AG04449 (cell line): ENCODE measurements around the gene OR14A2.
"Not testable (repeated sequence)": the region's sequence is repeated elsewhere in the genome, so short reads cannot be mapped to it uniquely, and the experiment has no call there.

Experiments used
- CTCF ChIA-PET: fragments of 350-600 bp; formaldehyde crosslinking; extraction: SDS; loops from one replicate; lab custom pipeline; 2021; ENCODE audit warnings: antibody characterized with exemption; lab: Yijun Ruan, JAX
- POLR2A ChIA-PET: fragments of 400-600, 350-600 bp; formaldehyde crosslinking; extraction: SDS; loops from one replicate; lab custom pipeline; 2020; ENCODE audit warnings: antibody characterized with exemption, inconsistent platforms; lab: Yijun Ruan, JAX
- DNase-seq: peaks from one replicate; pipeline ENCODE4 v3.0.0-alpha.2; 2010; ENCODE audit warnings: low read depth, low spot score
- H3K4me3 ChIP-seq: 2 replicates; pipeline ENCODE4 v1.5.1; 2011; ENCODE audit warnings: low read depth, mild to moderate bottlenecking, control low read depth, low read length
- TF ChIP-seq, protein P1 (sequence below): IDR thresholded peaks from one replicate; pipeline ENCODE4 v1.5.1; 2011; ENCODE audit warnings: mild to moderate bottlenecking, moderate library complexity, low read length, control low read depth, inconsistent platforms; ENCODE audit not compliant: insufficient read depth; ENCODE audit errors: missing control alignments

Gene OR14A2

DNA sequence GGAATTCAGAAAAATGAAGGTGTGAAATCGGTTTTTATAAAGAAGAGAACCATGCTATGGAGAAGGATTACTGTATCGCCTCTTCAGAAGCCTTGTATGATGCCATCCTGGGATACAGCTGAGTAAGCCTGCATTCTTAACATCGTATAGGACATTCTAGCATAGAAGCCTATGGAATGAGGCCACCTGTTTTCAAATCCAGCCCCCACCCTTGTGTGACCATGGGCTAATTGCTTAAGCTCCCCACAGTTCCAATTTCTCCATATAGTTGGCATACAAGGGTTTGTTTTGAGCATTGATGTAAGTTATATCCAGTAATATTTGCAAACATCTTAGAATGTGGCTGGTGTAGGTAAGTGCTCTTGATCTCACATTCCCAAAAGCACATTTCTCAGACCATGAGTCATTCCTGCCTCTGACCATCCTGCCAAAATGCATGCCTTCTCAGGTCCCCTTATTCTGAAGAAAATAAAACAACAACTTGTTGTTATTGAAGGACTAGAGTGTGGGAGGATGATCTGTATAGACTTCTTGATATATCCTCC, 1.5 kb downstream of the OR14A2 start:
- H3K4me3 ChIP-seq: no peak overlapping the region
- TF ChIP-seq, protein P1, sequence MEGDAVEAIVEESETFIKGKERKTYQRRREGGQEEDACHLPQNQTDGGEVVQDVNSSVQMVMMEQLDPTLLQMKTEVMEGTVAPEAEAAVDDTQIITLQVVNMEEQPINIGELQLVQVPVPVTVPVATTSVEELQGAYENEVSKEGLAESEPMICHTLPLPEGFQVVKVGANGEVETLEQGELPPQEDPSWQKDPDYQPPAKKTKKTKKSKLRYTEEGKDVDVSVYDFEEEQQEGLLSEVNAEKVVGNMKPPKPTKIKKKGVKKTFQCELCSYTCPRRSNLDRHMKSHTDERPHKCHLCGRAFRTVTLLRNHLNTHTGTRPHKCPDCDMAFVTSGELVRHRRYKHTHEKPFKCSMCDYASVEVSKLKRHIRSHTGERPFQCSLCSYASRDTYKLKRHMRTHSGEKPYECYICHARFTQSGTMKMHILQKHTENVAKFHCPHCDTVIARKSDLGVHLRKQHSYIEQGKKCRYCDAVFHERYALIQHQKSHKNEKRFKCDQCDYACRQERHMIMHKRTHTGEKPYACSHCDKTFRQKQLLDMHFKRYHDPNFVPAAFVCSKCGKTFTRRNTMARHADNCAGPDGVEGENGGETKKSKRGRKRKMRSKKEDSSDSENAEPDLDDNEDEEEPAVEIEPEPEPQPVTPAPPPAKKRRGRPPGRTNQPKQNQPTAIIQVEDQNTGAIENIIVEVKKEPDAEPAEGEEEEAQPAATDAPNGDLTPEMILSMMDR: no peak
- no peak for DNase-seq
- CTCF ChIA-PET: no interaction called here
- POLR2A ChIA-PET: no interaction called here

DNA sequence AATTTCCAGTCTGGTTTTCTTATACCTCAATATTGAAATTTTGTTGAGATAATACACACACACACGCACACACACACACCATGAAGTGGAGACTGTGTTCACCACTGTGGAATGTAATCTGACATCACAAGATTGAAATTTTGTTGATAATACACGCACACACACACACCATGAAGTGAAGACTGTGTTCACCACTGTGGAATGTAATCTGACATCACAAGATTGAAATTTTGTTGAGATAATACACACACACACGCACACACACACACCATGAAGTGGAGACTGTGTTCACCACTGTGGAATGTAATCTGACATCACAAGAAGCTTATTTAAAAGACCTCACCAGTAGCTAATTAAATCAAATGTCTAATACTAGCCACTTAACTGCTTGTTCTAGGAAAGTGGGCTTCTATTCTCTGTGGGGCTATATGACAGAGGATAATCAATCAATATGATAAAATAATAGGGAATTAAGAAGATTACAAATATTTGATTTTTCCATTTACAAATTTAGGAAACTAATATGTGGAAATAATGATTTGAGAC, 5.7 kb downstream of the OR14A2 start:
- H3K4me3 ChIP-seq, CTCF ChIA-PET, DNase-seq, POLR2A ChIA-PET: not testable (repeated sequence)

DNA sequence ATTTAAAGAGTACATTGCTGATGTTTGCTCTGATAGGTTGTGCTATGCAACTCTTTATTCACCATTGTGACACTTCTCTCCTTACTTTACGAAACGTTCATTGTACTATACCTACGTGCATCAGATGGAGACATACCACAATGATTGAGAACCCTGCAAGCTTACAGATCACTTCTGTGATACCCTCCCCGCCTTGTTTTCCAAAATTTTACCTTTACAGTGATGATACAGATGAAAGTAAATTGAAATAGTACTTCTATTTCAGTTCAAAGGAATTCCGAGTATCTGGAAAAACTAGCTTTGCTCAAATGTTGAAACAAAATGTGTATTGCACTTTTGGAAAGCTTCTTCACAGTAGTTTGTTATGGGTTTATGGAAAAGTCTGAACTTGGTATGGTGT, 6.2 kb downstream of the OR14A2 start:
- no peak overlapping the region for H3K4me3 ChIP-seq
- POLR2A ChIA-PET: no interaction called here
- CTCF ChIA-PET: no interaction called here
- DNase-seq: no peak
- TF ChIP-seq, protein P1: no peak

DNA sequence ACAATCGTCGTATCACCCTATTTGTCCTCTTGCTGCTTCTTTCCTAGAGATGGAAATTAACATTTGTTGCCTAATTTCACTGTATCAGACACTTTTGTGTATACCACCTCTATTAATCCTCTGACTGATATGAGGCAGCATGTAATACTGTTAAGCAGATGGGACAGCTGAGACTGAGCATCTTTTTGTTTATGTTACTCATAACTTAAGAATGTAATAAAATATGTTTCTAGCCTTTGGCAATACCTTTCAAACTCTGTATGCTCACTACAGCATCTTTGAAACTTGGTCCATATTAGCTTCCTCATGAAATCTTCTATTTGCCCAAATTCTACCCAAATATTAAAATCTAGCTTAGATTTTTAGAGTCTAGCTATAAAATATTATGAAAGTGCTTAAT, 7.2 kb downstream of the OR14A2 start:
- CTCF ChIA-PET: no interaction called here
- POLR2A ChIA-PET: no interaction called here
- no peak for DNase-seq

DNA sequence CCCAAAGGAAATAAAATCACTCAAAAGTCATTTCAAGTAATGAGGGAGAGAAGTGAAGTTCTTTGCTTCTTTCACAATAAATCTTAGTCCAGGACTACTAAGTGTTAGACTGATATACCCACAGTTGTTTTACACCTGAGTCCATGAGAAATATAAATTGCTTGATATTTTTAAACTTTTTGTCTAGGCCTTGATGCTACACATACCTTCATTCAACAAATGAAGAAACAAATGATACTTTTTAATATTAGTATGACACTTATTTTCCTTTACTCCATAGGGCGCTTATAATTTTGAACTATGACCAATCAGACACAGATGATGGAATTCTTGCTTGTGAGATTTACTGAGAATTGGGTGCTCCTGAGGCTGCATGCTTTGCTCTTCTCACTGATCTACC, 9.6 kb downstream of the OR14A2 start, which contains the start of gene OR14K1:
TSS of gene OR14K1 (plus strand) at position 301 of the 400 bp plus-strand sequence. CDS start at position 301, 0 bp downstream.
- H3K4me3 ChIP-seq: no peak within 1 kb of the TSS
- CTCF ChIA-PET: no interaction called here
- DNase-seq: no peak
- POLR2A ChIA-PET: no interaction called here
- TF ChIP-seq, protein P1: no peak

More for the DNA sequence above, 7.2 kb downstream of the OR14A2 start:
- TF ChIP-seq, protein P1: no peak
- H3K4me3 ChIP-seq: no peak overlapping the region

DNA sequence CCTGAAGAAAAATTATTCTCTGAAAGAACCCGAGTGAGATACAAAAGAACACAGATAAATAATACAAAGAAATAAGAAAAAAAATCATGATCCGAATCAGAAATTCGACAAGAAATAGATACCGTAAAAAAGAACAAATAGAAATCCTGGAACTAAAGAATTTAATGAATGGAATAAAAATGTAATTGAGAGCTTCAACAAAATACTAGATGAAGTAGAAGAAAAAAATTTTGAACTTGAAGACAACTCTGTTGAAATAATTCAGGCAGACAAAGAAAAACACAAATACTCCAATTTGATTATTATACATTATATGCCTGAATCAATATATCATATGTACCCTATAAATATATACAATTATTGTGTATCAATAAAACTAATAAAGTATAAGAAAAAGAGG, 26.7 kb downstream of the OR14A2 start:
- ChIA-PET POLR2A (no interaction called here), CTCF (no interaction called here)
- H3K4me3 ChIP-seq: no peak overlapping the region
- TF ChIP-seq, protein P1: no peak
- DNase-seq: no peak

DNA sequence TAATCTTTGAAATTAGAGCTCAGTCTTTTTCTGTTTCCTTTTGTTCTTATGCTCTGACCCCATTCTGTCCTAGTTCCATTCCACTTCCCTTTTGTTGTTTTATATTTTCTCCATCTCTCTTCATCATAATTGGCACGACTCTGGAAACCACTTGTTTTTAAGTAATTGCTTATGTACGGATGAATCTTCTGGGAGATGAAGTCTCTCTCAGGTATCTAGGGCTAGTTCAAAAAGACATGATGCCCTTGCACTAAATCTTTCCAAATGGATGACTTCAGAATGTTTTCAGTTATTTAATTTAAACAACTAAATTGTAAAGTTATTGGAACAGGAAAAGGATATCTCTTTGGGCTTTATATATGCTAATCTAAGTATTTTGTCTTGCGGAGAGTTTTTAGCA, 31.4 kb downstream of the OR14A2 start, which contains the start of gene OR6F1:
TSS of gene OR6F1 (minus strand) at position 101 of the 400 bp plus-strand sequence. CDS start 3,891 bp downstream, outside the sequence.
- CTCF ChIA-PET: no interaction called here
- no peak for DNase-seq
- POLR2A ChIA-PET: no interaction called here
- H3K4me3 ChIP-seq: no peak within 1 kb of the TSS
- TF ChIP-seq, protein P1: no peak
